D341Med (cell line): ENCODE results near the gene NCKAP5L.
"Not testable (repeated sequence)": the region's sequence is repeated elsewhere in the genome, so short reads cannot be mapped to it uniquely, and the experiment has no call there.

Experiments
- DNase-seq: peaks from one replicate; pipeline ENCODE4 v3.0.0; 2012; ENCODE audit warnings: low spot score

Gene NCKAP5L

DNA sequence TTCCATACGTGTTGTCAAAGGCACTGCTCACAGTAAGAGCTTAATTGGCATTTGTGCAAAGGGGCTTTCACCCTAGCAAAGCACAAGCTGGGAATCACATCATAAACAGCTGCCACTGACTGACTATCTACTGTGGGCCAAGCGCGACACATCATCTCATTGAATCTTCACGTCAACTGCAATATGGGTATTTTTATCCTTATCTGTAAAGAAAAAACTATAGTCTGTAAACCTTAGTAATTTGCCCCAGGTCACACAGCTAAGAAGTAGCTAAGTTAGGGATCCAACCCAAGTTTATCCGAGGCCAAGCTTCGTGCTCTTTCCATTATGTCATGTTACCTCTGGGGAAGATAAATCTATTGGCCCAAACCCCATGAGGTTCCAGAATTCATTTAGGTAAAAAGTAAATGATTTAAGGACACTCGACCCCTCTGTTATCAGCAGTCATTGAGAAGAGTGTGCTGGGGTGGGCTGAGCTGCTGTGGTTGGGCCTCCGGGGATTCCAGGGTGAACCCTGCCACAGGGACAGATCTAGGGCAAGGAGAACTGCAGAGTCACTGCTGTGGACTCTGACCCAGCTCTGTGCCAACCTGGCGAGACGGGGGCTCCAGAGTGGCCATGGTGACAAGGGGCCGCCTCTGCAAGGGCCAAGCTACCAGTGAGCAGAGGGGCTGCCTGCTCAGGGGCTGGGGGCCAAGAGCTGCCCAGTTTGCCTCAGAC is 27.6 kb downstream of the NCKAP5L start:
- DNase-seq = no peak

- no peak for DNase-seq
Observed at GRCh38 chr12:49798934-49799333, 29.3 kb downstream of the NCKAP5L start.

DNA sequence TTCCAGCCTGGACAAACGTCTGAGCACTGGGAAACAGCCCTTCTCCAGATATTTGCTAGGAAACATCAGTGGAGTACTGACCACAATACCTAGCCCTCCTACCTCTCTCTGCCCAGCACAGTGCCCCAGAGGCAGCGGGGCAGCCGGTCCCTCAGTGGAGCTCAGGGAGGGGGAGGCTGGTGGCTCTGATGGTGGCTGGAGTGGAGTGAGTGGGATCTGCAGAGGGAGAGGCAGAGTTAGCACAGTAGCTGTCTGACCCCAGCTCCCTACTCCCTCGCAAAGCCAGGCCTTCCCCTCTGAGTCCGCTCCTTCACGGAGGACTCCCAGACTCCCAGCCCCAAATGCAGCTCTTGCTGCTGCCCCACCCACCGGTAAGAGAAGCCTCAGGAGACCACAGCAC is 30.0 kb downstream of the NCKAP5L start:
- DNase-seq = no peak

DNA sequence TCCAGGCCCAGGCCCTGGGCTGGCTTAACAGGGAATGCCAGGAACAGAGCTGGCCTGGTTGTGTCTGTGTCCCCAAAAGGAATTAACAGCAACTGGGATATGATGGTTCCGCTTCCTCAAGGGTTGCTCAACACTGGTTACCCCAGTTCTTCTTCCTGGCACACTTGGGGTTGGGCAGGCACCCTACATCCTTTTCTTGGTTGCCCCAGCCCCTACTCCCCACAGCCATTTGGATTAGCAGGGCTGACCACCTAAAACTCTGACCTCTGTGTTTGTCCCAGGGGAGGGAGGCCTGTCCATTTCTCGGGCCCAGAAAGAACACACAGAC is 30.8 kb downstream of the NCKAP5L start:
- no peak for DNase-seq

GRCh38 chr12:49796606-49797448 is 31.4 kb downstream of the NCKAP5L start:
- DNase-seq = peak; percentile 39

GRCh38 chr12:49796155-49796554 is 32.1 kb downstream of the NCKAP5L start:
- DNase-seq = no peak

DNA sequence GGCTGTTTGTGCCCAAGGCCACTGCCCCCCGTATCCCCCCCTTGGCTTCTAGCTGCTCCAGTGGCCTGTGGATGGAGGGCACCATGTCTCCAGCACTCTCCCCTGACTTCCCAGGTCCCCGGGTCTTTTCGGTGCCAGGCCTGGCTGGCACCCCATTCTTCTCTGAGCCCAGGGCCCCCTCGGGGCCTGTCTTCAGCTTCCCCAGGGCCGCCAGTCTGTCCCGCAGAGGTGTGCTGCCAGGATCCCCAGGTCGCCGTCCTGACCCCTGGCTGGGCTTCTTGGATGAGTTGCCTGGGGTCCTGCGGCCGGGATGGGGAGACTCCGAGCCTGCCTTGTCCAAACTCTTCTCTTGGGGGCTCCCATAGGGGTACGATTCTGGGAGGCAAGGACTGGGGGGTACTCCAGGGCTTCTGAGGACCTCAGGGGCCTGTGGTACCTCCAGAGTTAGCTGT is 32.5 kb downstream of the NCKAP5L start:
- DNase-seq = peak; percentile 25

- DNase-seq = peak; percentile 38
Observed at GRCh38 chr12:49794811-49795653, 33.2 kb downstream of the NCKAP5L start.

DNA sequence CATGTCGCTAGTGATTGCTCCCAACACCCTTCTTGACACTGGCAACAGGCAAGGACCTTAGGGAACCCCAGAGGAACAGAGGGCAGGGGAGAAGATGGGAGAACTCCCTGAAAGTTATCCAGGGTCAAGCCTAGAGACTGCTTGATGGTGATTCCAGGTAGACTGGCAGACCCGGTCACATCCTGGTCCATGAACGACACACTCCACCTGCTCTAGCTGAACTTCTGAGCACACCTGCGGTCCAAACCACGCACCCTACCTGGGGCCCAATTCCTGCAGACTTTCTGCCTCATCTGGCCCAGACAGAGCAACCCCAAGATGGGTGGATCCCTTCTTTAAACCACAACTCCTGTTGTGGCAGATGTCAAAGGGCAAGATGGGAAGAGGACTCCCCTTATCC is 34.2 kb downstream of the NCKAP5L start:
- DNase-seq = no peak

DNA sequence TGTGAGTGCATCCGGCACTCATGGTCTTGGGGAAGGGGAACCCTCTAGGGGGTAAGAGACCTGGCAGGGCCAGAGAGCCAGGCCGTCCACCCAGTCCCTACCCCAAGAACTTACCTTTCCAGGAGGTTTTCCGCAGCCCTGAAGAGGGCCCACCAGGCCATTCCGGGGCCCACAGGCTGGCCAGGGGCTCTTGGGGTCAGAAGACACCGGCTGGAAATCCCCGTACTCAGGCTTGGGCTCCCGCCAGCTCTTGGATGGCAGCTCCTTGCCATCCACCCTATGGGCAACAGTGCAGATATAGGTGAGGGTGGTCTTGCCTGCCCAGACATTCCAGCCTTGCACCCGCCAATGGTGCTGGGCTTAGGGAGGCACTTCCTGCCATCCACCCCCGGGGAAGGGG is 34.6 kb downstream of the NCKAP5L start:
- peak; percentile 23 for DNase-seq

DNA sequence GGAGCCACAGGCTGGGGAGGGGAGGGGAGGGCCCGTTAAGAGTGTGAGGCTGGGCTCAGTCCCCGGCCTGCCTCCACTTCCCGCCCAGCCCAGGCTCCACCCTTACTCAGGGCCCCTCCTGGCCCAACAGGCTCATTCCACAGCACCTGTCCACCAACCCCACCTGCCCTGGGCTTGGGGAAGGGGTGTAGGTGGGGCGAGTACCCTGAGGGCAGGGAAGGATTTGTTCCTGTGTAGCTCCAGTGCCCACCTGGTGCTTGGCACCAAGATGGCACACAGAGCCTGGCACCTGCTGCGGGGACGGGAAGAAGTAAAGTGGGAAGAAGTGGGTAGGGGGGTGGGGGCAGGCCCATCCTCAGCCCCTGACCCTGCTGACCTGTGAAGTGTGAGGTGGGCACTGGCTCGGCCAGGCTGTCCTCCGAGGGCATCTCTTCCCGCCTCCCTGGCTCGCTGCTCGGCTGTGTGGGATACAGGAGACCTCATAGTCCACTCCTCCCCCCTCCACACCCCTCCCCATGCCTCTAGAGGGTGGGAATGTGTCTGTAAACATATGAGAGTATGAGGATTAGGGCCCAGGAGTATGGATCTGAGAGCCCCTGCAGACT is 35.1 kb downstream of the NCKAP5L start:
- peak; percentile 23 for DNase-seq

GRCh38 chr12:49792181-49792970 is 35.8 kb downstream of the NCKAP5L start:
- peak; percentile 34 for DNase-seq

GRCh38 chr12:49791700-49792099 is 36.5 kb downstream of the NCKAP5L start:
- DNase-seq = peak; percentile 24

DNA sequence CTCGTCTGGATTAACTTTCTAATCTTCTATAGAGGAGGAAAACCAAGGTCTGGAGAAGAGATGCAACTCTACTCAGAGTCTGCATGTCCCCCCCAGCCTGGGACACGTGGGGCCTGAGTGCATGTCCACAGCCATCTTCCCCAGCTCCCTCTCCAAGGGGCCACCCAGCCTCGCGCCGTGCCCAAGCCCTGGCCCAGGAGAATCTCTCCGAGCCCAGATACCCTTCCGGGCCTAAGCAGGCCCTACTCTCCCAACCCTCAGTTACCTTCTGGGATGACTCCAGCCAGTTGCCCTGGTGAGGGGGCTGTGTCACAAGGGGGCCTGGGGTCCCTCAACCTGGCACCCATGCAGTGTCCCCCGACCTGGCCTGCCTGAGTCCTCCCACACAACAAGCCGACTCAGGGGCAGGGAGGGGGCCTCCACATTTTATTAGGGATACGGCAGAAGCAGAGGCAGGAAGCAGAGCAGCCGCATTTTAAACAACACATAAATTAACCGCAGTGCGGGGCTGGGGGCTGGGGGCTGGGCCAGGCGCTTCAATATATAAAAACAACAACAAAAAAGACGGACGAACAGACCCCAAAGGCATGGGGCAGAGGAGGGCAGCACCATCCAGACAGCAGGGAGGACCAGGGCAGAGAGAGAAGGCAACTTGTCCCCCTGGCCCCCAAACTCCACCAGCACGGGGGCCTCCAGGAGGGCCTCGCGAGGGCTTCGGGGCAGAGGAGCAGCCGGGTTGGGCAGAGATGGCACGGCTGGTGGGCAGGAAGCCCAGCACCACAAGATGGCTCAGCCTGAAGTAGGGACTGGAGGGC is 37.3 kb downstream of the NCKAP5L start:
- DNase-seq = no peak

GRCh38 chr12:49789992-49790391 is 38.2 kb downstream of the NCKAP5L start:
- no peak for DNase-seq

GRCh38 chr12:49787672-49788071 is 40.5 kb downstream of the NCKAP5L start:
- no peak for DNase-seq

GRCh38 chr12:49784756-49785409 is 43.3 kb downstream of the NCKAP5L start:
- DNase-seq = no peak

DNA sequence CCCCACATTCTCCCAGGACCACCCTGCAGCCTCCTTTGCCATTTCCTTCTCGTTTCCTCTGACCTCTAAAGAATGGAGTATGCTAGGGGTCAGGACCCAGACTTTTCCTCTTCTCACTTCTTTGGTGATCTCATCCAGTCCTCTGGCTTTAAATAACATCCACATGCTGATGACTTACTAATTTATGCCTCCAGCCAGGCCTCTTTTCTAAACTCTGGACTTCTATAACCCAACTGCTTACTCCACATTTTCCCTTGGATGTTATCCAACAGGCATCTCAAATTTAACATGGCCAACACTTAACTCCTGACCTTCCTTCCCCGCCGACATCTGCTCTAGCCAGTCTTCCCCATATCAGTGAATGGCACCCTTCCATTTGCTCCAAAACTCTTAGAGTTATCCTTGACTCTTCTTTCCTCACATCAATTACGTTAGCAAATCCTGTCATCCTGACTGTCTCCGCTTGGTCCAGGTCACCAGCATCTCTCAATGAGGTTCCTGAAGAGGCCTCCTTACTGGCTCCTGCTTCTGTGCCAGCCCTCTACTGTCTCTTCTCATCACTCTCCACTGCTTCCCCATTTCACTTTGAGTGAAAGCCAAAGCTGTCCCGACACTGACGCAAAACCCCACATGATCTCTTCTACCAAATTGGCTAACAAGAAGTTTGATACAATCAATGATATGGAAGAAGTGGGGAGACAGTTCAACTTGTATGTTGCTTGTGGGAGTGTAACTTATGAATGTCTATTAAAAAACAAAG is 44.1 kb downstream of the NCKAP5L start:
- no peak for DNase-seq

DNA sequence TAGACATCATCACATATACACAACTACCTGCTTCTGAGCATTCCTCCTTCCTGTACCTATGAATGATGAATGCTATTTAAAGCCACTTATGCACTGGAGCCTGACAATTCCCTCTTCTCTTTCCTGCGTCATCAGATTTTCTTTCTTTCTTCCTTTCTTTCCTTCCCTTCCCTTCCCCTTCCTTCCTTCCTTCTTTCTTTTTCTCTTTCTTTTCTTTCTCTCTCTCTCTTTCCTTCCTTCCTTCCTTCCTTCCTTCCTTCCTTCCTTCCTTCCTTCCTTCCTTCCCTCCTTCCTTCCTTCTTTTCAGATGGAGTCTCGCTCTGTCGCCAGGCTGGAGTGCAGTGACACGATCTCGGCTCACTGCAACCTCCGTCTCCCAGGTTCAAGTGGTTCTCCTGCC is 47.3 kb downstream of the NCKAP5L start:
- not testable (repeated sequence) for DNase-seq
